HCT116 (cell line): Measurements from ENCODE around the gene C5AR1.

Experiments
- ELF1 ChIP-seq: IDR thresholded peaks from 2 replicates; pipeline ENCODE4 v1.6.1; 2012; ENCODE audit warnings: low read depth, borderline replicate concordance
- EZH2 ChIP-seq: fragments of 200-600 bp; sonication (generic); IDR thresholded peaks from 2 replicates; pipeline ENCODE4 v1.6.1; 2017; ENCODE audit warnings: antibody characterized with exemption, mixed run types
- EZH2phosphoT487 ChIP-seq: fragments of 200-600 bp; IDR thresholded peaks from 2 replicates; pipeline ENCODE4 v1.6.1; 2018; ENCODE audit warnings: antibody characterized with exemption, borderline replicate concordance
- JUND ChIP-seq: IDR thresholded peaks from 2 replicates; pipeline ENCODE4 v1.6.1; 2012
- POLR2A ChIP-seq: IDR thresholded peaks from 2 replicates; pipeline ENCODE4 v1.7.0; 2011; ENCODE audit warnings: borderline replicate concordance; ENCODE audit not compliant: insufficient read depth, insufficient read length; ENCODE audit errors: extremely low read depth
- POLR2AphosphoS5 ChIP-seq: IDR thresholded peaks from 2 replicates; pipeline ENCODE4 v1.6.1; 2011; ENCODE audit warnings: mild to moderate bottlenecking, low read depth, low read length, moderate library complexity
- TCF7L2 ChIP-seq: IDR thresholded peaks from 2 replicates; pipeline ENCODE4 v1.7.0; 2011; ENCODE audit warnings: borderline replicate concordance, inconsistent platforms; ENCODE audit not compliant: insufficient read depth, insufficient read length; ENCODE audit errors: extremely low read depth
- ZNF274 ChIP-seq: fragments of 200-500 bp; sonication (Bioruptor generic); IDR thresholded peaks from 2 replicates; pipeline ENCODE4 v1.6.1; 2014; ENCODE audit warnings: mild to moderate bottlenecking, low read depth, low read length, inconsistent platforms
- TF ChIP-seq, protein P1 (sequence below): IDR thresholded peaks from 2 replicates; pipeline ENCODE4 v1.6.1; 2012
- TF ChIP-seq, protein P2 (sequence below), 3 experiments: fragments of 200-600 bp in 1 of 3; sonication (generic) in 1 of 3; IDR thresholded peaks in 2 of 3; conservative IDR thresholded peaks in 1 of 3; 2 replicates each; pipeline ENCODE4 v1.5.1; 2012 to 2017; ENCODE audit warnings: low read depth in 2 of 3, low read length in 2 of 3, antibody characterized with exemption in 1 of 3, borderline replicate concordance in 1 of 3, control low read depth in 1 of 3, mild to moderate bottlenecking in 1 of 3, mixed read lengths in 1 of 3, mixed run types in 1 of 3, moderate library complexity in 1 of 3; ENCODE audit not compliant: insufficient read depth in 1 of 3
- TF ChIP-seq, protein P3 (sequence below): IDR thresholded peaks from 2 replicates; pipeline ENCODE4 v1.6.1; 2012; ENCODE audit warnings: low read depth
- TF ChIP-seq, protein P4 (sequence below): IDR thresholded peaks from 2 replicates; pipeline ENCODE4 v1.6.1; 2011; ENCODE audit warnings: mild to moderate bottlenecking, low read length, moderate library complexity; ENCODE audit not compliant: insufficient replicate concordance; ENCODE audit errors: extremely low read depth

DNA sequence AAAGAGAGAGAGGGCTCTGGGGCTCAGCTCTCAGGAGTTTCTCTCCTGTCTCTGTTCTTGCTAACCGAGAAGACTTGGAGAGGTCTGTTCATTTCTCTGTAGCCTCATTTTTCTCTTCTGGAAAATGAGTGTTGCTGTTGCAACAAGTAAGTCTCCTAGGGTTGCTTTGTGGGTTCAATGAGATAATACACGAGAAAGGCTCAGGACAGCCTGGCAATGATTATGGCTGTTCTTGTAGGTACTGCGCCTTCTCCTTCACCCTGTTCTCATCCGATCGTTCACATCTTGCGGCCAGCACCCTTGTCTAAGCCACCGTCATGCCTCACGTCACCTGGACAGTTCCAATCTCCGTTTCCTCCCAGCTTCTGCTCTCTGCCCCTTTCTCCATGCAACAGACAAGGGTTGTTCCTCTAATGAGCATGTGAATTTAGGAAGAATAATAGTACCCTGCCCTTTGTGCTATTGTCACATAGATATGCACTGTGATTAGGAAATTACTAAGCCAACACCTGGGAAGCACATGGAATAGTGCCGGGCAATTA lies 4.2 kb downstream of the C5AR1 start:
- TF ChIP-seq, protein P1, sequence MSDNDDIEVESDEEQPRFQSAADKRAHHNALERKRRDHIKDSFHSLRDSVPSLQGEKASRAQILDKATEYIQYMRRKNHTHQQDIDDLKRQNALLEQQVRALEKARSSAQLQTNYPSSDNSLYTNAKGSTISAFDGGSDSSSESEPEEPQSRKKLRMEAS: no peak
- TF ChIP-seq, protein P2, sequence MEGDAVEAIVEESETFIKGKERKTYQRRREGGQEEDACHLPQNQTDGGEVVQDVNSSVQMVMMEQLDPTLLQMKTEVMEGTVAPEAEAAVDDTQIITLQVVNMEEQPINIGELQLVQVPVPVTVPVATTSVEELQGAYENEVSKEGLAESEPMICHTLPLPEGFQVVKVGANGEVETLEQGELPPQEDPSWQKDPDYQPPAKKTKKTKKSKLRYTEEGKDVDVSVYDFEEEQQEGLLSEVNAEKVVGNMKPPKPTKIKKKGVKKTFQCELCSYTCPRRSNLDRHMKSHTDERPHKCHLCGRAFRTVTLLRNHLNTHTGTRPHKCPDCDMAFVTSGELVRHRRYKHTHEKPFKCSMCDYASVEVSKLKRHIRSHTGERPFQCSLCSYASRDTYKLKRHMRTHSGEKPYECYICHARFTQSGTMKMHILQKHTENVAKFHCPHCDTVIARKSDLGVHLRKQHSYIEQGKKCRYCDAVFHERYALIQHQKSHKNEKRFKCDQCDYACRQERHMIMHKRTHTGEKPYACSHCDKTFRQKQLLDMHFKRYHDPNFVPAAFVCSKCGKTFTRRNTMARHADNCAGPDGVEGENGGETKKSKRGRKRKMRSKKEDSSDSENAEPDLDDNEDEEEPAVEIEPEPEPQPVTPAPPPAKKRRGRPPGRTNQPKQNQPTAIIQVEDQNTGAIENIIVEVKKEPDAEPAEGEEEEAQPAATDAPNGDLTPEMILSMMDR (IDR thresholded peaks at IDR 0.05 in 2 of 3, conservative IDR thresholded peaks at IDR 0.05 in 1 of 3; ENCODE audit: borderline replicate concordance in 1 of 3, insufficient read depth in 1 of 3, low read depth in 2 of 3, low read length in 2 of 3): no peak
- no peak for TF ChIP-seq ELF1
- TF ChIP-seq EZH2phosphoT487: no peak
- TF ChIP-seq, protein P3, sequence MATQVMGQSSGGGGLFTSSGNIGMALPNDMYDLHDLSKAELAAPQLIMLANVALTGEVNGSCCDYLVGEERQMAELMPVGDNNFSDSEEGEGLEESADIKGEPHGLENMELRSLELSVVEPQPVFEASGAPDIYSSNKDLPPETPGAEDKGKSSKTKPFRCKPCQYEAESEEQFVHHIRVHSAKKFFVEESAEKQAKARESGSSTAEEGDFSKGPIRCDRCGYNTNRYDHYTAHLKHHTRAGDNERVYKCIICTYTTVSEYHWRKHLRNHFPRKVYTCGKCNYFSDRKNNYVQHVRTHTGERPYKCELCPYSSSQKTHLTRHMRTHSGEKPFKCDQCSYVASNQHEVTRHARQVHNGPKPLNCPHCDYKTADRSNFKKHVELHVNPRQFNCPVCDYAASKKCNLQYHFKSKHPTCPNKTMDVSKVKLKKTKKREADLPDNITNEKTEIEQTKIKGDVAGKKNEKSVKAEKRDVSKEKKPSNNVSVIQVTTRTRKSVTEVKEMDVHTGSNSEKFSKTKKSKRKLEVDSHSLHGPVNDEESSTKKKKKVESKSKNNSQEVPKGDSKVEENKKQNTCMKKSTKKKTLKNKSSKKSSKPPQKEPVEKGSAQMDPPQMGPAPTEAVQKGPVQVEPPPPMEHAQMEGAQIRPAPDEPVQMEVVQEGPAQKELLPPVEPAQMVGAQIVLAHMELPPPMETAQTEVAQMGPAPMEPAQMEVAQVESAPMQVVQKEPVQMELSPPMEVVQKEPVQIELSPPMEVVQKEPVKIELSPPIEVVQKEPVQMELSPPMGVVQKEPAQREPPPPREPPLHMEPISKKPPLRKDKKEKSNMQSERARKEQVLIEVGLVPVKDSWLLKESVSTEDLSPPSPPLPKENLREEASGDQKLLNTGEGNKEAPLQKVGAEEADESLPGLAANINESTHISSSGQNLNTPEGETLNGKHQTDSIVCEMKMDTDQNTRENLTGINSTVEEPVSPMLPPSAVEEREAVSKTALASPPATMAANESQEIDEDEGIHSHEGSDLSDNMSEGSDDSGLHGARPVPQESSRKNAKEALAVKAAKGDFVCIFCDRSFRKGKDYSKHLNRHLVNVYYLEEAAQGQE: no peak
- no peak for TF ChIP-seq POLR2A
- TF ChIP-seq POLR2AphosphoS5: no peak
- no peak for TF ChIP-seq EZH2
- TF ChIP-seq ZNF274: no peak
- TF ChIP-seq, protein P4, sequence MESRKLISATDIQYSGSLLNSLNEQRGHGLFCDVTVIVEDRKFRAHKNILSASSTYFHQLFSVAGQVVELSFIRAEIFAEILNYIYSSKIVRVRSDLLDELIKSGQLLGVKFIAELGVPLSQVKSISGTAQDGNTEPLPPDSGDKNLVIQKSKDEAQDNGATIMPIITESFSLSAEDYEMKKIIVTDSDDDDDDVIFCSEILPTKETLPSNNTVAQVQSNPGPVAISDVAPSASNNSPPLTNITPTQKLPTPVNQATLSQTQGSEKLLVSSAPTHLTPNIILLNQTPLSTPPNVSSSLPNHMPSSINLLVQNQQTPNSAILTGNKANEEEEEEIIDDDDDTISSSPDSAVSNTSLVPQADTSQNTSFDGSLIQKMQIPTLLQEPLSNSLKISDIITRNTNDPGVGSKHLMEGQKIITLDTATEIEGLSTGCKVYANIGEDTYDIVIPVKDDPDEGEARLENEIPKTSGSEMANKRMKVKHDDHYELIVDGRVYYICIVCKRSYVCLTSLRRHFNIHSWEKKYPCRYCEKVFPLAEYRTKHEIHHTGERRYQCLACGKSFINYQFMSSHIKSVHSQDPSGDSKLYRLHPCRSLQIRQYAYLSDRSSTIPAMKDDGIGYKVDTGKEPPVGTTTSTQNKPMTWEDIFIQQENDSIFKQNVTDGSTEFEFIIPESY: no peak
- no peak for TF ChIP-seq JUND
- TF ChIP-seq TCF7L2: no peak
